ENCODE data around the gene FREM2. TPM values are rescaled to one million over a fixed set of nuclear protein-coding genes. Genes with fewer than 3 reads are reported as not detected.

Gene FREM2
- total RNA-seq, 1 experiment from 2014 or later: 0.05 TPM

- Histone ChIP-seq H3K4me1 (ENCODE audit: control insufficient read depth in 1 of 2, insufficient read depth in 2 of 2, low read length in 2 of 2) (no peaks in the 10 kb centered on the region), H3K27me3 (ENCODE audit: insufficient read depth, low read length) (no peaks in the 10 kb centered on the region), H4K20me1 (ENCODE audit: insufficient read depth) (no peaks in the 10 kb centered on the region), H2AFZ (ENCODE audit: low read depth, low read length, poor library complexity, severe bottlenecking) (no peak overlapping the region), H3K36me3 (ENCODE audit: control insufficient read depth in 1 of 2, insufficient read depth in 2 of 2, low read length in 2 of 2) (no peaks in the 10 kb centered on the region), H3K79me2 (ENCODE audit: insufficient read depth, low read length) (no peaks in the 10 kb centered on the region), H3K9ac (ENCODE audit: low read length) (no peak overlapping the region), H3K9me3 (ENCODE audit: control insufficient read depth in 1 of 2, insufficient read depth in 1 of 2, low read depth in 1 of 2, low read length in 2 of 2) (0 out of 4 replicates have a peak, but pooled peaks cover 0 to 6% of the 10 kb centered on the region in 2 experiments), H3K27ac (ENCODE audit: low read depth, low read length) (no peak overlapping the region), H3K4me3 (replicated peaks in 1 of 2; ENCODE audit: low read depth in 1 of 2, low read length in 2 of 2) (no peak overlapping the region), H3K4me2 (ENCODE audit: low read length) (no peak overlapping the region), H3K9me2 (ENCODE audit: insufficient read depth) (no peaks in the 10 kb centered on the region)
- no TSS peak for BruUV-seq (replicated peaks)
- ATAC-seq (no peak), DNase-seq (ENCODE audit: low read depth, low spot score) (no peak)
- TF ChIP-seq ZNF274 (IDR thresholded peaks at IDR 0.05; ENCODE audit: low read depth, low read length) (no peak), EZH2phosphoT487 (IDR thresholded peaks at IDR 0.05; ENCODE audit: borderline replicate concordance) (no peak), ZBTB33 (IDR thresholded peaks at IDR 0.05; ENCODE audit: extremely low read depth, insufficient replicate concordance, low read length) (no peak), SP1 (IDR thresholded peaks at IDR 0.05; ENCODE audit: low read depth) (no peak), FOSL1 (IDR thresholded peaks at IDR 0.05; ENCODE audit: low read depth) (no peak), SRF (IDR thresholded peaks at IDR 0.05; ENCODE audit: low read depth) (no peak), ATF3 (IDR thresholded peaks at IDR 0.05) (no peak), JUND (IDR thresholded peaks at IDR 0.05) (no peak), CTCF (IDR thresholded peaks at IDR 0.05 in 2 of 3, conservative IDR thresholded peaks at IDR 0.05 in 1 of 3; ENCODE audit: borderline replicate concordance in 1 of 3, insufficient read depth in 1 of 3, low read depth in 2 of 3, low read length in 2 of 3) (no peak), ELF1 (IDR thresholded peaks at IDR 0.05; ENCODE audit: borderline replicate concordance, low read depth) (no peak), YY1 (IDR thresholded peaks at IDR 0.05; ENCODE audit: extremely low read depth, insufficient replicate concordance, low read depth, low read length) (no peak), EZH2 (IDR thresholded peaks at IDR 0.05) (no peak), REST (IDR thresholded peaks at IDR 0.05; ENCODE audit: low read depth) (no peak), RAD21 (IDR thresholded peaks at IDR 0.05; ENCODE audit: low read depth) (no peak), EGR1 (IDR thresholded peaks at IDR 0.05; ENCODE audit: low read depth) (no peak), SIN3A (IDR thresholded peaks at IDR 0.05; ENCODE audit: low read depth) (no peak), POLR2AphosphoS5 (IDR thresholded peaks at IDR 0.05; ENCODE audit: low read depth, low read length) (no peak), ZFX (IDR thresholded peaks at IDR 0.05) (no peak)
- intact Hi-C loops (cut with micrococcal nuclease): no loop called here
- CTCF ChIA-PET: no interaction called here
- POLR2A ChIA-PET: no interaction called here
- RAD21 ChIA-PET (ENCODE audit: low non-redundant PET in 1 of 2, low total read pairs in 2 of 2, uncharacterized antibody in 2 of 2, unreplicated experiment in 2 of 2): no interaction called here
Observed at GRCh38 chr13:38785490-38785889, 98.6 kb downstream of the FREM2 start.

Data from HCT116 (cell line).